Measurements from ENCODE around the gene C1RL.
A peak's percentile ranks its signal among the peaks of the same experiment; 100 is the strongest.

The C1RL gene

GRCh38 chr12:7130701-7131501, 21.9 kb upstream of the C1RL start:
- Histone ChIP-seq H3K79me2 (ENCODE audit: insufficient read depth, low read length) (no peaks in the 10 kb centered on the region), H3K9me3 (ENCODE audit: low read length) (no peaks in the 10 kb centered on the region), H2AFZ (ENCODE audit: low read length) (no peak overlapping the region), H3K4me2 (ENCODE audit: low read length) (peak overlapping the region; percentile 95), H3K4me3 (ENCODE audit: low read depth, low read length, poor library complexity, severe bottlenecking) (peak overlapping the region; percentile 79), H3K27me3 (ENCODE audit: insufficient read depth, low read length) (no peaks in the 10 kb centered on the region), H3K36me3 (ENCODE audit: insufficient read depth, low read length) (no peaks in the 10 kb centered on the region), H3K4me1 (ENCODE audit: insufficient read depth, low read length, severe bottlenecking) (peaks cover 22% of the 10 kb centered on the region), H3F3A (ENCODE audit: insufficient read depth, low read length) (no peaks in the 10 kb centered on the region), H3K9me2 (ENCODE audit: low read depth, low read length) (no peaks in the 10 kb centered on the region), H4K20me1 (ENCODE audit: insufficient read depth, low read length) (no peaks in the 10 kb centered on the region), H3K9ac (ENCODE audit: low read length) (peak overlapping the region; percentile 67), H3K27ac (ENCODE audit: low read depth, low read length, poor library complexity, severe bottlenecking) (no peak overlapping the region)
- no peak for TF ChIP-seq CTCF (IDR thresholded peaks at IDR 0.05; ENCODE audit: low read length)
- TF ChIP-seq EZH2 (IDR thresholded peaks at IDR 0.05; ENCODE audit: borderline replicate concordance, low read length): no peak

GRCh38 chr12:7129872-7130691, 21.1 kb upstream of the C1RL start, which contains the start of gene CLSTN3:
Gene CLSTN3, plus strand, starts transcription at chr12:7130371. Its CDS starts 278 bp downstream, at chr12:7130649.
- H3K9me3 ChIP-seq (ENCODE audit: low read length): no peaks in the 10 kb centered on the region
- H3K9ac ChIP-seq (ENCODE audit: low read length): peak within 1 kb of the TSS; percentile 67
- no peaks in the 10 kb centered on the region for H3K27me3 ChIP-seq (ENCODE audit: insufficient read depth, low read length)
- H4K20me1 ChIP-seq (ENCODE audit: insufficient read depth, low read length): no peaks in the 10 kb centered on the region
- H3F3A ChIP-seq (ENCODE audit: insufficient read depth, low read length): no peaks in the 10 kb centered on the region
- H2AFZ ChIP-seq (ENCODE audit: low read length): peak within 1 kb of the TSS; percentile 72
- H3K4me1 ChIP-seq (ENCODE audit: insufficient read depth, low read length, severe bottlenecking): peaks cover 22% of the 10 kb centered on the region
- H3K36me3 ChIP-seq (ENCODE audit: insufficient read depth, low read length): no peaks in the 10 kb centered on the region
- no peaks in the 10 kb centered on the region for H3K9me2 ChIP-seq (ENCODE audit: low read depth, low read length)
- H3K27ac ChIP-seq (ENCODE audit: low read depth, low read length, poor library complexity, severe bottlenecking): no peak within 1 kb of the TSS
- peak within 1 kb of the TSS; percentile 95 for H3K4me2 ChIP-seq (ENCODE audit: low read length)
- H3K79me2 ChIP-seq (ENCODE audit: insufficient read depth, low read length): no peaks in the 10 kb centered on the region
- TF ChIP-seq CTCF (IDR thresholded peaks at IDR 0.05; ENCODE audit: low read length): no peak
- TF ChIP-seq EZH2 (IDR thresholded peaks at IDR 0.05; ENCODE audit: borderline replicate concordance, low read length): no peak
- H3K4me3 ChIP-seq (ENCODE audit: low read depth, low read length, poor library complexity, severe bottlenecking): peak within 1 kb of the TSS; percentile 79

- H3K27me3 ChIP-seq (ENCODE audit: insufficient read depth, low read length): no peaks in the 10 kb centered on the region
- H3K9ac ChIP-seq (ENCODE audit: low read length): peak overlapping the region; percentile 67
- H3K4me1 ChIP-seq (ENCODE audit: insufficient read depth, low read length, severe bottlenecking): peaks cover 22% of the 10 kb centered on the region
- H3K9me3 ChIP-seq (ENCODE audit: low read length): no peaks in the 10 kb centered on the region
- H3K27ac ChIP-seq (ENCODE audit: low read depth, low read length, poor library complexity, severe bottlenecking): no peak overlapping the region
- no peaks in the 10 kb centered on the region for H3K36me3 ChIP-seq (ENCODE audit: insufficient read depth, low read length)
- no peaks in the 10 kb centered on the region for H3K9me2 ChIP-seq (ENCODE audit: low read depth, low read length)
- no peaks in the 10 kb centered on the region for H3F3A ChIP-seq (ENCODE audit: insufficient read depth, low read length)
- H4K20me1 ChIP-seq (ENCODE audit: insufficient read depth, low read length): no peaks in the 10 kb centered on the region
- TF ChIP-seq CTCF (IDR thresholded peaks at IDR 0.05; ENCODE audit: low read length): no peak
- TF ChIP-seq EZH2 (IDR thresholded peaks at IDR 0.05; ENCODE audit: borderline replicate concordance, low read length): no peak
- H3K4me2 ChIP-seq (ENCODE audit: low read length): peak overlapping the region; percentile 95
- H3K79me2 ChIP-seq (ENCODE audit: insufficient read depth, low read length): no peaks in the 10 kb centered on the region
- H3K4me3 ChIP-seq (ENCODE audit: low read depth, low read length, poor library complexity, severe bottlenecking): peak overlapping the region; percentile 79
- peak overlapping the region; percentile 72 for H2AFZ ChIP-seq (ENCODE audit: low read length)
These were observed 20.4 kb upstream of the C1RL start for GRCh38 chr12:7129287-7129871.
